HepG2 (cell line): ENCODE data around the gene SYTL1. TPM values are rescaled to one million over a fixed set of nuclear protein-coding genes. Genes with fewer than 3 reads are reported as not detected.

Experiments used
- ATAC-seq: fragments of 200-7000 bp; cut with Tn5 transposase; 3 replicates; pipeline ENCODE4 v1.9.1; 2020; ENCODE audit warnings: mild to moderate bottlenecking, moderate library complexity
- BruUV-seq: library from RNA; stranded (reverse); fragments of 400-500 nt; replicated peaks from 2 replicates; lab custom pipeline; 2021; lab: Mats Ljungman, UMichigan
- CTCF ChIA-PET: fragments of 300-600 bp; formaldehyde crosslinking; extraction: SDS; loops from one replicate; lab custom pipeline; 2021; ENCODE audit warnings: low total read pairs, inconsistent platforms, low intra/inter-chr PET ratio; lab: Yijun Ruan, JAX
- POLR2A ChIA-PET: fragments of 350-600 bp; sonication (Branson Sonifier 250); formaldehyde crosslinking; loops from one replicate; lab custom pipeline; 2020; ENCODE audit warnings: antibody characterized with exemption, inconsistent platforms; lab: Yijun Ruan, JAX
- DNase-seq: peaks from one replicate; pipeline ENCODE4 v3.0.0-alpha.2; 2015; ENCODE audit warnings: low spot score
- FAIRE-seq: peaks from 3 replicates; lab custom pipeline; 2011; peaks lifted over from hg19 to GRCh38; lab: Jason Lieb, UNC
- H2AFZ ChIP-seq: one replicate; pipeline ENCODE4 v1.6.1; 2011; ENCODE audit warnings: low read length, inconsistent platforms
- H3K27ac ChIP-seq: fragments of 300-600 bp; 3 replicates; pipeline ENCODE4 v1.8.0; 2011; ENCODE audit warnings: mixed run types, mild to moderate bottlenecking, mixed read lengths, low read length, inconsistent platforms; ENCODE audit not compliant: insufficient read depth; ENCODE audit errors: extremely low read length
- H3K27me3 ChIP-seq, 2 experiments: fragments of 200-600 bp in 1 of 2; 2 replicates in 1 of 2; 3 replicates in 1 of 2; pipeline versions ENCODE4 v1.6.0 to v1.8.0; 2011; ENCODE audit warnings: low read length in 2 of 2, mild to moderate bottlenecking in 2 of 2, moderate library complexity in 2 of 2, inconsistent platforms in 1 of 2; ENCODE audit not compliant: insufficient read depth in 2 of 2, control insufficient read depth in 1 of 2
- H3K36me3 ChIP-seq, 2 experiments: fragments of 200-600 bp in 1 of 2; replicated peaks in 1 of 2; 2 replicates in 1 of 2; 3 replicates in 1 of 2; pipeline versions ENCODE4 v1.5.1 to v1.8.0; 2011; ENCODE audit warnings: low read length in 2 of 2, inconsistent platforms in 1 of 2; ENCODE audit not compliant: insufficient read depth in 2 of 2, control insufficient read depth in 1 of 2
- H3K4me1 ChIP-seq: 2 replicates; pipeline ENCODE4 v1.5.1; 2012; ENCODE audit warnings: low read length, inconsistent platforms; ENCODE audit not compliant: insufficient read depth
- H3K4me2 ChIP-seq: 2 replicates; pipeline ENCODE4 v1.6.0; 2011; ENCODE audit warnings: low read depth, low read length, inconsistent platforms
- H3K4me3 ChIP-seq, 3 experiments: fragments of 200-600 bp in 1 of 3; sonication (generic), shearing (Covaris generic) in 1 of 3; replicated peaks in 1 of 3; 2 replicates each; pipeline ENCODE4 v1.5.1; 2011 to 2016; ENCODE audit warnings: low read length in 3 of 3, inconsistent platforms in 2 of 3, low read depth in 2 of 3, mild to moderate bottlenecking in 2 of 3, control low read depth in 1 of 3, mixed read lengths in 1 of 3; ENCODE audit not compliant: insufficient read depth in 1 of 3
- H3K79me2 ChIP-seq: one replicate; pipeline ENCODE4 v1.6.1; 2011; ENCODE audit warnings: low read length, inconsistent platforms; ENCODE audit not compliant: insufficient read depth
- H3K9ac ChIP-seq: 2 replicates; pipeline ENCODE4 v1.6.0; 2011; ENCODE audit warnings: mild to moderate bottlenecking, low read depth, low read length, inconsistent platforms; ENCODE audit not compliant: insufficient read depth
- H3K9me3 ChIP-seq: 2 replicates; pipeline ENCODE4 v1.5.1; 2012; ENCODE audit warnings: mild to moderate bottlenecking, low read length
- H4K20me1 ChIP-seq: 2 replicates; pipeline ENCODE4 v1.6.0; 2011; ENCODE audit warnings: inconsistent platforms, mild to moderate bottlenecking, low read length, moderate library complexity; ENCODE audit not compliant: insufficient read depth
- ARNT2 ChIP-seq: sonication (generic); formaldehyde crosslinking; IDR thresholded peaks from 2 replicates; pipeline ENCODE4 v1.8.0; 2022; ENCODE audit warnings: mild to moderate bottlenecking, low read depth, missing genetic modification reagents, moderate library complexity
- BCL6 ChIP-seq: IDR thresholded peaks from 2 replicates; pipeline ENCODE4 v1.6.1; 2016; ENCODE audit warnings: missing genetic modification reagents, missing compliant biosample characterization
- FOXM1 ChIP-seq: sonication (generic); formaldehyde crosslinking; IDR thresholded peaks from 2 replicates; pipeline ENCODE4 v1.5.0; 2020; ENCODE audit warnings: missing genetic modification reagents
- HDAC1 ChIP-seq: sonication (generic); formaldehyde crosslinking; IDR thresholded peaks from 2 replicates; pipeline ENCODE4 v1.5.1; 2020; ENCODE audit warnings: mild to moderate bottlenecking, missing genetic modification reagents
- HMG20B ChIP-seq: conservative IDR thresholded peaks from 2 replicates; pipeline ENCODE4 v1.6.1; 2016; ENCODE audit warnings: missing genetic modification reagents, missing compliant biosample characterization
- JDP2 ChIP-seq: sonication (generic); formaldehyde crosslinking; IDR thresholded peaks from 2 replicates; pipeline ENCODE4 v1.8.1; 2022; ENCODE audit warnings: missing genetic modification reagents, borderline replicate concordance
- PHF8 ChIP-seq: sonication (generic); formaldehyde crosslinking; IDR thresholded peaks from 2 replicates; pipeline ENCODE4 v1.5.0; 2020; ENCODE audit warnings: missing genetic modification reagents
- SNAPC2 ChIP-seq: sonication (generic); formaldehyde crosslinking; IDR thresholded peaks from 2 replicates; pipeline ENCODE4 v1.8.1; 2022; ENCODE audit warnings: mild to moderate bottlenecking, missing genetic modification reagents
- TGIF2 ChIP-seq: IDR thresholded peaks from 2 replicates; pipeline ENCODE4 v1.6.1; 2016; ENCODE audit warnings: control low read depth, missing compliant biosample characterization
- ZNF737 ChIP-seq: sonication (generic); formaldehyde crosslinking; IDR thresholded peaks from 2 replicates; pipeline ENCODE4 v1.5.0; 2020; ENCODE audit warnings: missing genetic modification reagents, mild to moderate bottlenecking, borderline replicate concordance
- WGBS: methylation state at CpG from one replicate; pipeline ENCODE4 v1.1.6; 2017; ENCODE audit warnings: low lambda C conversion rate; 5-methylcytosine and 5-hydroxymethylcytosine counted together
- in situ Hi-C: cut with HindIII; loops from 2 replicates; pipeline ENCODE4 v1.10.0; 2017; ENCODE audit warnings: low pct_unique_long_range_greater_than_20kb; ENCODE audit not compliant: extremely low pct_ligation_motif_present
- intact Hi-C: fragments of 100-400 bp; cut with micrococcal nuclease; formaldehyde crosslinking; loops from one replicate; pipeline ENCODE4 v1.10.0; 2022; ENCODE audit not compliant: unreplicated experiment
- polyA plus RNA-seq, 8 experiments: library from polyadenylated mRNA; depleted of rRNA in 3 of 8; stranded (reverse) in 7 of 8; unstranded in 1 of 8; fragments of >200 nt; fragmentation: Illumina TruSeq in 4 of 8; extraction: Trizol in 4 of 8; gene quantifications; 2 replicates each; pipeline versions ENCODE4 v1.2.1 to v1.2.3, GENCODE V29; 2011 to 2016; ENCODE audit warnings: low read depth in 4 of 8, missing spikeins in 1 of 8, mixed read lengths in 1 of 8; ENCODE audit not compliant: insufficient read depth in 1 of 8
- total RNA-seq, 5 experiments: library from RNA; depleted of rRNA; stranded (reverse); fragments of >200 nt; fragmentation: Illumina TruSeq; extraction: Trizol; gene quantifications; 2 replicates each; pipeline ENCODE4 v1.2.3, GENCODE V29; 2016; ENCODE audit warnings: low read depth in 1 of 5
- TF ChIP-seq, protein P1 (sequence below): sonication (generic); formaldehyde crosslinking; IDR thresholded peaks from 2 replicates; pipeline ENCODE4 v1.5.0; 2020; ENCODE audit warnings: missing genetic modification reagents, mild to moderate bottlenecking, borderline replicate concordance
- TF ChIP-seq, protein P2 (sequence below): sonication (generic); formaldehyde crosslinking; IDR thresholded peaks from 2 replicates; pipeline ENCODE4 v1.5.1; 2020; ENCODE audit warnings: missing genetic modification reagents, mild to moderate bottlenecking, borderline replicate concordance
- TF ChIP-seq, protein P3 (sequence below): IDR thresholded peaks from 2 replicates; pipeline ENCODE4 v1.6.1; 2012; ENCODE audit warnings: low read depth, low read length, improper control_type of control experiment
- TF ChIP-seq, protein P4 (sequence below): sonication (generic); formaldehyde crosslinking; IDR thresholded peaks from 2 replicates; pipeline ENCODE4 v1.9.0; 2021; ENCODE audit warnings: missing genetic modification reagents, mild to moderate bottlenecking, borderline replicate concordance

The SYTL1 gene
- total and polyA plus RNA-seq, 2 of the 13 experiments (the other 11 are each of a cell fraction or from before 2014, with no cell fraction given): 11.1 to 17.8 TPM

DNA sequence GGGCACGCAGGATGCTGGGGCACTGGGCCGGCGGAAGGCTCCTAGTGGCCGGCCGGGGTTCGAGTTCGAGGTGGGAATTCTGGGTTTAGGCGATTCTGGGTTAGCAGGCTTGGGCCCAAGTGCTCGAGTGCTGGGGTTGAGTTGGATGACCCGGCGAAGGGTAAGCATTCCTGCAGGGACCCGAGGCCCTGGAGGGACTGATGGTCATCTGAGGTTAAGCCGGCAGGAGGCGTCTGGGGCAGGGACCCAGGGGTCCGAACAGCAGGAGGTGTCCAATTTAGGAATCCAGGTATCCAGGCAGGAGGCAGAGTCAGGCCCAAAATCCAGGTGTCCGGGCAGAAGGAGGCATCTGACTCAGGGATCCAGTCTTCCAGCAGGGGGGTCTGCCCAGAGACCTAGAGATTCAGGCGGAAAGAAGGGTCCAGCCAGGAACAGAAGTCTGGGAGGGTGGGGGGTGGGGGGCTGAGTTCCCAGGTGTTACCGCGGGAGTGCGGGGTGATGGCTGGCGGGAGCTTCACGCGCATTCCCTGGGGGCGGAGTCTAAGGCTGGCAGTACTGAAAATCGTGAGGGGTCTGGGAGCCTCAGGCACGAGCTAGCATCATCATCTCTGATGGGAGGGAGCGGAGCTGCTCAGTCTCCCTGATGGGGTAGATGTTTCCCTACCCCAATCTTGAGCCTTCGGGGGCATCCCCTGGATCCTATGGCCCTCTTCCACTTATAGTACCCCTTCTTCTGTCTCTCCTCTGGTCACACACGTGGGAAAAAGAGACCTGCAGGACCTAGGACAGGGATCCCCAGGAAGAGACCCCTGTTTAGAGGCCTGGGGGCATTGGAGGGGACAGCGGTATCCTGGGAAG, 51.2 kb downstream of the SYTL1 start:
- peaks cover 28% of the 10 kb centered on the region for H3K4me1 ChIP-seq
- intact Hi-C loops (loop anchor here (2.0 to 10.0 kb wide), 2 partner anchors 214 to 272 kb away; no protein-coding TSS in a partner anchor), in situ Hi-C loops (loop anchor here (5.0 kb wide), 4 partner anchors 36 to 281 kb away; no protein-coding TSS in a partner anchor)
- BruUV-seq: no TSS peak
- H3K9me3 ChIP-seq: no peaks in the 10 kb centered on the region
- CTCF ChIA-PET: interaction anchor here (1.5 to 2.2 kb wide), 2 partner anchors 92 to 213 kb away, joined by 6 to 7 read pairs; no protein-coding TSS in a partner anchor
- FAIRE-seq (no peak), ATAC-seq (peak; percentile 26), DNase-seq (no peak)
- H3K27me3 ChIP-seq: peaks cover 0 to 2% of the 10 kb centered on the region in 2 experiments; a peak in 2 of 5 replicates
- H2AFZ ChIP-seq: no peak overlapping the region
- 41% methylated on average over 18 of the region's 30 CpGs for WGBS
- no peaks in the 10 kb centered on the region for H3K36me3 ChIP-seq
- H3K27ac ChIP-seq: peak overlapping the region; percentile 9
- no peaks in the 10 kb centered on the region for H3K79me2 ChIP-seq
- peak overlapping the region; percentile 71 to 85 (median 72); a peak in 5 of 6 replicates for H3K4me3 ChIP-seq
- POLR2A ChIA-PET: no interaction called here
- peak overlapping the region; percentile 71 for H3K9ac ChIP-seq
- no peaks in the 10 kb centered on the region for H4K20me1 ChIP-seq
- peak overlapping the region; percentile 90 for H3K4me2 ChIP-seq
- TF ChIP-seq JDP2 (CRISPR knock-in tag) (no peak), HDAC1 (CRISPR knock-in tag) (0 out of 2 replicates have a peak, but pooled peaks have one; percentile 32), SNAPC2 (CRISPR knock-in tag) (no peak), ZNF737 (CRISPR knock-in tag) (no peak), ARNT2 (CRISPR knock-in tag) (0 out of 2 replicates have a peak, but pooled peaks have one; percentile 14), FOXM1 (CRISPR knock-in tag) (no peak), PHF8 (CRISPR knock-in tag) (0 out of 2 replicates have a peak, but pooled peaks have one; percentile 8), HMG20B (CRISPR knock-in tag) (no peak), BCL6 (CRISPR knock-in tag) (no peak), TGIF2 (no peak)
- TF ChIP-seq, protein P1, sequence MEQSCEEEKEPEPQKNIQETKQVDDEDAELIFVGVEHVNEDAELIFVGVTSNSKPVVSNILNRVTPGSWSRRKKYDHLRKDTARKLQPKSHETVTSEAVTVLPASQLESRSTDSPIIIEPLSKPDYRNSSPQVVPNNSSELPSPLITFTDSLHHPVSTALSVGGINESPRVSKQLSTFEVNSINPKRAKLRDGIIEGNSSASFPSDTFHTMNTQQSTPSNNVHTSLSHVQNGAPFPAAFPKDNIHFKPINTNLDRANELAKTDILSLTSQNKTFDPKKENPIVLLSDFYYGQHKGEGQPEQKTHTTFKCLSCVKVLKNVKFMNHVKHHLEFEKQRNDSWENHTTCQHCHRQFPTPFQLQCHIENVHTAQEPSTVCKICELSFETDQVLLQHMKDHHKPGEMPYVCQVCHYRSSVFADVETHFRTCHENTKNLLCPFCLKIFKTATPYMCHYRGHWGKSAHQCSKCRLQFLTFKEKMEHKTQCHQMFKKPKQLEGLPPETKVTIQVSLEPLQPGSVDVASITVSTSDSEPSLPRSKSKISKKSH (CRISPR knock-in tag): no peak
- TF ChIP-seq, protein P2, sequence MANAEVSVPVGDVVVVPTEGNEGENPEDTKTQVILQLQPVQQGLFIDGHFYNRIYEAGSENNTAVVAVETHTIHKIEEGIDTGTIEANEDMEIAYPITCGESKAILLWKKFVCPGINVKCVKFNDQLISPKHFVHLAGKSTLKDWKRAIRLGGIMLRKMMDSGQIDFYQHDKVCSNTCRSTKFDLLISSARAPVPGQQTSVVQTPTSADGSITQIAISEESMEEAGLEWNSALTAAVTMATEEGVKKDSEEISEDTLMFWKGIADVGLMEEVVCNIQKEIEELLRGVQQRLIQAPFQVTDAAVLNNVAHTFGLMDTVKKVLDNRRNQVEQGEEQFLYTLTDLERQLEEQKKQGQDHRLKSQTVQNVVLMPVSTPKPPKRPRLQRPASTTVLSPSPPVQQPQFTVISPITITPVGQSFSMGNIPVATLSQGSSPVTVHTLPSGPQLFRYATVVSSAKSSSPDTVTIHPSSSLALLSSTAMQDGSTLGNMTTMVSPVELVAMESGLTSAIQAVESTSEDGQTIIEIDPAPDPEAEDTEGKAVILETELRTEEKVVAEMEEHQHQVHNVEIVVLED: 0 out of 2 replicates have a peak, but pooled peaks have one; percentile 0
- TF ChIP-seq, protein P3, sequence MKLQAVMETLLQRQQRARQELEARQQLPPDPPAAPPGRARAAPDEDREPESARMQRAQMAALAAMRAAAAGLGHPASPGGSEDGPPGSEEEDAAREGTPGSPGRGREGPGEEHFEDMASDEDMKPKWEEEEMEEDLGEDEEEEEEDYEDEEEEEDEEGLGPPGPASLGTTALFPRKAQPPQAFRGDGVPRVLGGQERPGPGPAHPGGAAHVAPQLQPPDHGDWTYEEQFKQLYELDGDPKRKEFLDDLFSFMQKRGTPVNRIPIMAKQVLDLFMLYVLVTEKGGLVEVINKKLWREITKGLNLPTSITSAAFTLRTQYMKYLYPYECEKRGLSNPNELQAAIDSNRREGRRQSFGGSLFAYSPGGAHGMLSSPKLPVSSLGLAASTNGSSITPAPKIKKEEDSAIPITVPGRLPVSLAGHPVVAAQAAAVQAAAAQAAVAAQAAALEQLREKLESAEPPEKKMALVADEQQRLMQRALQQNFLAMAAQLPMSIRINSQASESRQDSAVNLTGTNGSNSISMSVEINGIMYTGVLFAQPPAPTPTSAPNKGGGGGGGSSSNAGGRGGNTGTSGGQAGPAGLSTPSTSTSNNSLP: no peak
- TF ChIP-seq, protein P4, sequence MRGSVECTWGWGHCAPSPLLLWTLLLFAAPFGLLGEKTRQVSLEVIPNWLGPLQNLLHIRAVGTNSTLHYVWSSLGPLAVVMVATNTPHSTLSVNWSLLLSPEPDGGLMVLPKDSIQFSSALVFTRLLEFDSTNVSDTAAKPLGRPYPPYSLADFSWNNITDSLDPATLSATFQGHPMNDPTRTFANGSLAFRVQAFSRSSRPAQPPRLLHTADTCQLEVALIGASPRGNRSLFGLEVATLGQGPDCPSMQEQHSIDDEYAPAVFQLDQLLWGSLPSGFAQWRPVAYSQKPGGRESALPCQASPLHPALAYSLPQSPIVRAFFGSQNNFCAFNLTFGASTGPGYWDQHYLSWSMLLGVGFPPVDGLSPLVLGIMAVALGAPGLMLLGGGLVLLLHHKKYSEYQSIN (CRISPR knock-in tag): no peak
